Activated naive CD8-positive, alpha-beta T cell treated with anti-CD3 and anti-CD28 coated beads, Interleukin-2, amount 10 ng/mL, durations not matched to agents 7 days and 5 days (primary cell): ENCODE results near the gene ANKH. TPM values are rescaled to one million over a fixed set of nuclear protein-coding genes. Genes with fewer than 3 reads are reported as not detected.

Experiments used
- ATAC-seq: fragments of 150-1000 bp; cut with Tn5 transposase; one replicate; pipeline ENCODE4 v1.10.0; 2021; ENCODE audit warnings: low read depth, moderate library complexity
- POLR2A ChIA-PET: fragments of 350-600 bp; sonication (Branson Sonifier 250); formaldehyde crosslinking; loops from one replicate; lab custom pipeline; 2021; ENCODE audit warnings: antibody characterized with exemption; lab: Charles Lee
- DNase-seq: peaks from one replicate; pipeline ENCODE4 v3.0.0; 2021
- H3K27ac Mint-ChIP-seq: one replicate; pipeline ENCODE4 v1.8.0; 2022; ENCODE audit warnings: mild to moderate bottlenecking, mixed read lengths
- H3K27me3 Mint-ChIP-seq: one replicate; pipeline ENCODE4 v1.8.0; 2022; ENCODE audit warnings: mild to moderate bottlenecking, moderate library complexity, mixed read lengths
- H3K36me3 Mint-ChIP-seq: one replicate; pipeline ENCODE4 v1.8.0; 2021; ENCODE audit warnings: mild to moderate bottlenecking, mixed read lengths
- H3K4me1 Mint-ChIP-seq: one replicate; pipeline ENCODE4 v1.8.0; 2021; ENCODE audit warnings: mixed read lengths
- H3K4me3 Mint-ChIP-seq: one replicate; pipeline ENCODE4 v1.8.0; 2022; ENCODE audit warnings: mild to moderate bottlenecking, moderate library complexity, mixed read lengths
- H3K9me3 Mint-ChIP-seq: one replicate; pipeline ENCODE4 v1.8.0; 2021; ENCODE audit warnings: mixed read lengths
- total RNA-seq, 2 experiments: library from RNA; stranded (reverse); gene quantifications; one replicate each; pipeline ENCODE4 v1.2.3, GENCODE V29; 2021

Gene ANKH
- total RNA-seq, 2 experiments from 2014 or later: 52.4 to 55.5 TPM

DNA sequence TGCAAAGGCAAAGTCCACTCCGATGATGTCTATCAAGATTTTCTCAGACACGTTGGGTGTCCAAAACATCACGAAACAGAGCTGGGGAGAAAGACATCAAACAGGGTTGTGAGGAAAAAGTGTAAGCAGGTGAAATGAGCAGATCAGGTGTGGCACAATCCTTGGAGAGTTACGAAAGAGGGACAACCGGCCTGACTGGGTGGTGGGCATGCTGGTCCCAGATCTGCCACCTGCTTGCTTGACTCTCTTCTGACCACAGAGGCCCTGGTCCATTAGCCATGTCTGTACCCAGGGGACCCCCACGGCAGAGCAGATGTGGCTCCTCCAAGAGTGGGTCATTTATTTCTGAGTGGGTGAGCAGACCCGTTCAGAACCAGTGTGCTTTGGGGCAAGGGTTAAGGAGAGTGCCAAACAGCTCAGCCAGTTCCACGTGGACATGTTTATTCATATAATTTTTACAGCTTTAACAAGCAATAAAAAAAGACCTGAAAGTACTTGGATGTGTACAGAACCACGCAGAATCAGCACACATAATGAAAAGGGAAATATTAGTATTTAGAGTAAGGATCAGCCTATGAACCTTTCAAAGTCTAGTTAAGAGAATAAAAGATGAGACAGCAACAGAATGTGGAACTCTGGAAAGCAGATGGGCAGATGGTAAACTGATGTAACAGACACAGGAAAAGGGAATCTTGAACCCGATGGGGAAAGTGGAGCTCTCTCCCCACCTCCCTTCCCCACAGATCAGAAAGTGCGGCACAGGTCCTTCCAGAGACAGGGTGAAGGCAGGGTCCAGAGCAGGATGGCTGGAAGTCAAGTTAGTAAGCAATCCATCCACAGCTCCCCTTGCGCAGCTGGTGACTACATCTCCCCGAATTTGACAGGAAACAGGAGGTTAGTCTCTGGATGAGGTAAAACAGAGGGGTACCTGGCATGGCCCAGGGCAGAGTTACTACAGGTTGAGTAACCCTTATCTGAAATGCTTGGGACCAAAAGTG, 154.5 kb downstream of the ANKH start:
- Mint-ChIP-seq H3K27me3 (no peaks in the 10 kb centered on the region), H3K4me1 (peaks cover 6% of the 10 kb centered on the region), H3K4me3 (no peak overlapping the region), H3K27ac (no peak overlapping the region), H3K36me3 (peaks cover 13% of the 10 kb centered on the region), H3K9me3 (no peaks in the 10 kb centered on the region)
- DNase-seq: no peak
- POLR2A ChIA-PET: interaction anchor here (1.2 kb wide), 1 partner anchor 10 kb away, joined by 4 read pairs; no protein-coding TSS in a partner anchor
- no peak for ATAC-seq

DNA sequence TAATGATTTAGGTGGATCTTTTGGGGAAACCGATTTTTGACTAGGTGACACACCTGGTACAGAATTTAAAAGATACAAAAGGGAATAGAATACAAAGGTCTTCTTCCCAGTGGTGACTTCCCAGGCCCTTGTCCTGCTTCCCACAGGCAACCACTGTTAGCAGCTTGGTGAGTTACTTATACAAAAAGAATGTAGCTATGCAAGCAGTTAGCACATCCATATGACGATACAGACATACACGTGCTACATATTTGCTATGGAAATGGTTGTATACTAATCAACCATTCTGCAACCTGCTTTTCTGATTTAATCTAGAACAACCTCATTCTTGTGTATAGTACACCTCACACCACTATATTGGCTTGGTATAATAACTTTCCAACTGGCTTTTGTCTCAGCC, 156.1 kb downstream of the ANKH start:
- H3K27me3 Mint-ChIP-seq: no peaks in the 10 kb centered on the region
- no peak overlapping the region for H3K27ac Mint-ChIP-seq
- POLR2A ChIA-PET: no interaction called here
- no peak for ATAC-seq
- H3K36me3 Mint-ChIP-seq: peaks cover 20% of the 10 kb centered on the region
- no peak overlapping the region for H3K4me3 Mint-ChIP-seq
- no peaks in the 10 kb centered on the region for H3K9me3 Mint-ChIP-seq
- peaks cover 6% of the 10 kb centered on the region for H3K4me1 Mint-ChIP-seq
- DNase-seq: no peak

GRCh38 chr5:14714706-14715105, 156.9 kb downstream of the ANKH start:
- peaks cover 6% of the 10 kb centered on the region for H3K4me1 Mint-ChIP-seq
- no peaks in the 10 kb centered on the region for H3K27me3 Mint-ChIP-seq
- peaks cover 23% of the 10 kb centered on the region for H3K36me3 Mint-ChIP-seq
- POLR2A ChIA-PET: no interaction called here
- ATAC-seq: no peak
- no peak for DNase-seq
- no peak overlapping the region for H3K4me3 Mint-ChIP-seq
- H3K9me3 Mint-ChIP-seq: no peaks in the 10 kb centered on the region
- H3K27ac Mint-ChIP-seq: no peak overlapping the region

DNA sequence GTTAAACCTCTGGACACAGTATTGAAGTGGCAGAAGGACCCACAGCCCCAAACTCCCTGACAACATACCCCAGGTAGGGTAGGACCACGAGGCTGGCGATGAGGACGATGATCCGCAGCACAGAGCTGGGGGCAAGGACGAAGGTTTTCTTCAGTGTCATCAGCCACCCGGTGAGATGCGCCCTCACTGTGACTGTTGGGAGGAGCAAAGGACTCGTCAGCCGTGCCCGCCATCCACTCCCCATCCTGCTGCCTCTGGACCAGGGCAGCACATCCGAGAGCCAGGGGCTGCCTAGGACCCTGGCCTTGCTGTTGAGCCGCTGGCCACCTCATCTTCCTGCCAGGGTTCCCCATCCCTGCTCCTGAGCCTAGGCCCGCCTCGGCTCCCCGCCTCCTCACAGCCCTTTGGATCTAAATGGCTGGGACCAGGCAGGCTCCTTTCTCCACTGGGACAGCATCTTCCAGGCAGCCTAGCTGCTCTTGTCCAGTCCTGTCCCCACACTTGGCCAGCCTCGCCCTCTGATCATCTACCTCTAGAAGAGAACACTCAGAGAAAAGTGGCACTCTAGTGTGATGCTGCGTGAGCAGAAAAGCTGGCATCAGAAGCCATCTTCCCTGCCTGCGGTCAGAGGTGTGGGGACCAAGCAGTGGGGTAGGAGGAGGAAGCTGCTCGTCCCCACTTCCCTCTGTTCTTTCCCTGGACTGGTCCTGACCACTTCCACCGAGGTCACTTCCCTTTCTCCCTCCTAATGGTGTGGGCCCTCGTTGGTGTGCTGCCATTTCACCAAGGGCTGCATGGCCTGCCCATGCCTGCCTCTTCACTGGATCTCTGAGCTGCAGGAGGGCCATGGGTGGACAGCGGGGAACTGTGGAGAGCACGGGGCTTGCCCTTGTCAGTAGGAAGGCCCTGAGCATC, 157.8 kb downstream of the ANKH start:
- Mint-ChIP-seq H3K4me1 (peaks cover 7% of the 10 kb centered on the region), H3K9me3 (no peaks in the 10 kb centered on the region), H3K36me3 (peaks cover 28% of the 10 kb centered on the region), H3K27me3 (no peaks in the 10 kb centered on the region), H3K4me3 (no peak overlapping the region), H3K27ac (peak overlapping the region; percentile 54)
- ATAC-seq (peak; percentile 21), DNase-seq (no peak)
- POLR2A ChIA-PET: no interaction called here

- Mint-ChIP-seq H3K4me1 (peaks cover 17% of the 10 kb centered on the region), H3K27me3 (no peaks in the 10 kb centered on the region), H3K4me3 (no peak overlapping the region), H3K36me3 (peaks cover 36% of the 10 kb centered on the region), H3K9me3 (no peaks in the 10 kb centered on the region), H3K27ac (no peak overlapping the region)
- POLR2A ChIA-PET: no interaction called here
- DNase-seq (no peak), ATAC-seq (no peak)
Measured at GRCh38 chr5:14712666-14713065, 158.9 kb downstream of the ANKH start.

DNA sequence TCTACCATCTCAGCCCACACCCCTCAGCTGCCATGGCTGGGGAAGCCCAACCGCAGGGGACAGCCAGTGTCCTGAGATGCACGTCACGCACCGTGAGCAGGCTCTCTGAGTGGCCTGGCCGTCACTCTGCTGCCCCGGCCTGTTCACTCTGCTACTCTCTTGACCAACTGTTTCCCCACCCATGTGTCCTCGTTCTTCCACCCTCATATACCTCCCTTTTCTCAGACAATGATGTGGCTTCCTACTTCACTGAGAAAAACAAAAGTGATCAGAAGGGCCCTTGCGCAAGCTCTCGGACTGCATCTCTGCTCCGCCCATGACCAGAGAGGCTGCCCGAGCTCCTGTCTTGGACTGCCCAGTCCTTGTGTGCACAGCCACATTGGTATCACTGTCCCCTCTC, 159.4 kb downstream of the ANKH start:
- POLR2A ChIA-PET: no interaction called here
- Mint-ChIP-seq H3K27ac (no peak overlapping the region), H3K4me1 (peaks cover 19% of the 10 kb centered on the region)

DNA sequence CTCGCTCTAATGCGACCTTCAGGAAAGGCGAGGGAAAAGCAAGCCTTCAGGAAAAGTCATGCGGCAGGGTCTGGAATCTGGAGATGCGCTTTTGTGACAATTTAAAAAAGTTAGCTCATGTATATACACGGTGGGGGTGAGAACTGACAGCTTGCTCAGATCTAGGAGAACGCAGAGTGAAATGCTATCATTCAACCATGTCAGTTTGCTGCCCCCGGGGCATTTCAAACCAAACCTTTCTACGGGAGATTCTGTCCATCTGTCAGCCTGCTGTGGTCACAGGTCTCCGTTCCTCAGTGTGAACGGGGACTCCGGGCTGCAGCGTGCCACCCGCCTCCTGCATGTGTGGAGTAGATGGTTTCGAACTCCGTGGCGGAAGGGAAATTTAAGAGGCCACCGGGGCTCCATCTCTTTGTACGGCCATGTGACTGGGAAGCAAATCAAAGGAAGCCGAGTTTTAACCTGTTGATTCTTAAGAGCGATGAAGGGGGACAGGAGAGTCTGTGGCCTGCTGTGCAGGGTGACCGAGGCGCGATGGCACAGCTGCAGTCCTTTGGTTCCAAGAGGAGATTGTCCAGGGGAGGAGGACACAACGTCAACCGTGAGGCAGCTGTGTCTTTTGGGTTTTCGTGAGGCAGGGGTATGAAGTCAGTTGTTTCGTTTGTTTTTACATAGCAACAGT, 161.1 kb downstream of the ANKH start:
- H3K4me1 Mint-ChIP-seq: peaks cover 36% of the 10 kb centered on the region
- H3K27me3 Mint-ChIP-seq: no peaks in the 10 kb centered on the region
- H3K27ac Mint-ChIP-seq: no peak overlapping the region
- ATAC-seq: no peak
- no peak overlapping the region for H3K4me3 Mint-ChIP-seq
- H3K36me3 Mint-ChIP-seq: peaks cover 47% of the 10 kb centered on the region
- POLR2A ChIA-PET: no interaction called here
- DNase-seq: no peak
- no peaks in the 10 kb centered on the region for H3K9me3 Mint-ChIP-seq

More for the DNA sequence above, 159.4 kb downstream of the ANKH start:
- Mint-ChIP-seq H3K9me3 (no peaks in the 10 kb centered on the region), H3K4me3 (no peak overlapping the region), H3K27me3 (no peaks in the 10 kb centered on the region), H3K36me3 (peaks cover 37% of the 10 kb centered on the region)
- ATAC-seq (no peak), DNase-seq (no peak)

DNA sequence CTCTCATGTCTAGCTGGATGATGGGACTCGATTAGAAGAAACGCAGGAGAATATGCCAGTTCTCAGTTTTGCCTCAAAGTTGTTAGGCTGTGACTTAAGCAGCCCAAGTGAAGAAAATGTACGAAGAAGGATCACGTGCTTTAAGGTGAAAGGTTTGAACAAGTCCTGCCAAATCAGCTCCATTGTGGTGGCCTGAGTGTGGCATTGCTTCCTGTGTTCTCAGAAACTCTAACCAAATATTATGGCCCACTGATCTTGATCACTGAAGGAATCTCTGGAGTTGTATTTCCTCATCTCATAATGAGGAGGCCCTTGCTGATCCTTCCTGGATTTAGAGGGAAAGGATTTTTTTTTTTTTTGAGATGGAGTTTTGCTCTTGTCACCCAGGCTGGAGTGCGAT, 163.0 kb downstream of the ANKH start:
- no peaks in the 10 kb centered on the region for H3K27me3 Mint-ChIP-seq
- peaks cover 55% of the 10 kb centered on the region for H3K36me3 Mint-ChIP-seq
- H3K9me3 Mint-ChIP-seq: no peaks in the 10 kb centered on the region
- peak overlapping the region; percentile 27 for H3K4me3 Mint-ChIP-seq
- ATAC-seq: no peak
- H3K27ac Mint-ChIP-seq: peak overlapping the region; percentile 81
- POLR2A ChIA-PET: interaction anchor here (1.2 kb wide), 2 partner anchors 12 to 23 kb away, joined by 3 to 4 read pairs; no protein-coding TSS in a partner anchor
- no peak for DNase-seq
- H3K4me1 Mint-ChIP-seq: peaks cover 48% of the 10 kb centered on the region

GRCh38 chr5:14707811-14708390, 163.7 kb downstream of the ANKH start:
- H3K27me3 Mint-ChIP-seq: no peaks in the 10 kb centered on the region
- peak overlapping the region; percentile 81 for H3K27ac Mint-ChIP-seq
- DNase-seq: no peak
- peaks cover 60% of the 10 kb centered on the region for H3K36me3 Mint-ChIP-seq
- no peaks in the 10 kb centered on the region for H3K9me3 Mint-ChIP-seq
- no peak overlapping the region for H3K4me3 Mint-ChIP-seq
- peaks cover 54% of the 10 kb centered on the region for H3K4me1 Mint-ChIP-seq
- POLR2A ChIA-PET: interaction anchor here (0.7 to 1.3 kb wide), 6 partner anchors 13 to 285 kb away, joined by 3 to 4 read pairs (median 3); no protein-coding TSS in a partner anchor
- ATAC-seq: no peak

GRCh38 chr5:14706615-14707021, 165.0 kb downstream of the ANKH start:
- POLR2A ChIA-PET: interaction anchor here (1.0 to 1.3 kb wide), 2 partner anchors 103 to 286 kb away, joined by 3 to 4 read pairs; no protein-coding TSS in a partner anchor
- Mint-ChIP-seq H3K27me3 (no peaks in the 10 kb centered on the region), H3K4me3 (peak overlapping the region; percentile 75), H3K4me1 (peaks cover 64% of the 10 kb centered on the region), H3K9me3 (no peaks in the 10 kb centered on the region), H3K36me3 (peaks cover 64% of the 10 kb centered on the region), H3K27ac (peak overlapping the region; percentile 97)
- ATAC-seq (peak; percentile 92), DNase-seq (no peak)

DNA sequence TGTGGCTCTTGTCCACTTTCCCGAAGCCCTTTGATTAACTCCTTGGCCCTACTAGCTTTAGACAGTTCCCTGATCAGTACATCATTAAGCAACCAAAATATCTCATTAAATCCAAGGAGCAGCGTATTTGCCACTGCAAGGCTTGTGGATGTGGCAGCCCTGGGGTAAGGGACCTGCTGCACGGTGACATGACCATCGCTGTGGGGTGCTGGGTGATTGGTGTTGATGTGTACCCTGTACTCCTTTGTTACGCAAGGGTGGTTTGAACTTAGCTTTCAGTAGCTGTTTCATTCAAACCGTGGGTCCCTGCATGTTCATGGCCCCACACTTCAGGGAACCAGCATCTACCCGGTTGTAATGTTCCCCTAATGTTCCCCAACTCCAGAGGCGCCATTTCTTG, 166.0 kb downstream of the ANKH start:
- Mint-ChIP-seq H3K4me3 (no peak overlapping the region), H3K27me3 (no peaks in the 10 kb centered on the region), H3K9me3 (no peaks in the 10 kb centered on the region), H3K27ac (peak overlapping the region; percentile 97), H3K4me1 (peaks cover 70% of the 10 kb centered on the region), H3K36me3 (peaks cover 63% of the 10 kb centered on the region)
- POLR2A ChIA-PET: no interaction called here
- no peak for DNase-seq
- no peak for ATAC-seq

GRCh38 chr5:14702238-14702839, 169.2 kb downstream of the ANKH start:
- peaks cover 61% of the 10 kb centered on the region for H3K4me1 Mint-ChIP-seq

More at GRCh38 chr5:14702238-14702839, 169.2 kb downstream of the ANKH start:
- no peaks in the 10 kb centered on the region for H3K27me3 Mint-ChIP-seq
- H3K9me3 Mint-ChIP-seq: no peaks in the 10 kb centered on the region
- peak overlapping the region; percentile 68 for H3K27ac Mint-ChIP-seq
- no peak for ATAC-seq
- no peak for DNase-seq
- H3K4me3 Mint-ChIP-seq: no peak overlapping the region
- POLR2A ChIA-PET: no interaction called here
- peaks cover 66% of the 10 kb centered on the region for H3K36me3 Mint-ChIP-seq
